ENCODE results near the gene CALHM3.
"Not testable (repeated sequence)": the region's sequence is repeated elsewhere in the genome, so short reads cannot be mapped to it uniquely, and the experiment has no call there.

Gene CALHM3

DNA sequence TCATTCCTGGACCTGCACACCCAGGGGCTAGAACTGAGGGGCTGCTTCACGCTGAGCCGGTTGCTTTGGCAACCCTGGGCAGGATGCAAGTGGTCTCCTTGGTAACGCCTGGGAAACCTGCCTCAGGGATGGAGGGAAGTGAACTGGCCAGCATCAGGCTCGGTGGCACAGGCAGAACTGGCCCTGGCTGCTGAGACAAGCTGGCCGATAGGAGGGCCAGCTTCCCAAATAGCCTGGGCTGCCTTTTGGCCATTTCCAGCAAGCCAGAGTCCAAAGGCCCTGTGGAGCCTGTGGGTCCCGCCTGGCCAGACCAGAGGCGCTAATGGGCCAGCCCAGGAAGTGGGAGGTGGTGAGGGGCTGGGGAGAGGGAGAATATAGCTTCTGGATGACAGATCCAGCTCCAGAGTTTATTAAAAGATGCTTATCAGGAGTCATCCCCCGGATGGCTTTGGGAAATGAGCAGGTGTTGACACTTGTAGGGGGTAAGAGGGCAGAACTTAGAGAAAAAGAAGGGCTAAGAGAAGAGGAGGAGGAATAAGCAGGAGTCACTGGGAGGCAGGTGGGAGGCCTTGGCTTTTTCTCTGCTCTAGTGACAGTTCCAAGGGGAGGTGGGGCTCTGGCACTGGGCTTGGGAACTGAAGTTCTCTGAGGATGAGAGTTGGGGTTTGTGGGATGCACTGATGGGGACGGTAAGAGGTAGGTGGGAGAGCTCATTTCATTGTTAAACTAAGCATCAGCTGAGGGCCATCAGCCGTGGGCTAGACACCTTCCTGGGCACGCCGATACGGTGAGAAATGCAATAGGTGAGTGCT lies 24.0 kb upstream of the CALHM3 start:
- no peak for DNase-seq (ENCODE audit: low spot score)

- DNase-seq (ENCODE audit: low spot score), result no peak
Measured at GRCh38 chr10:103501186-103501585, 22.1 kb upstream of the CALHM3 start.

DNA sequence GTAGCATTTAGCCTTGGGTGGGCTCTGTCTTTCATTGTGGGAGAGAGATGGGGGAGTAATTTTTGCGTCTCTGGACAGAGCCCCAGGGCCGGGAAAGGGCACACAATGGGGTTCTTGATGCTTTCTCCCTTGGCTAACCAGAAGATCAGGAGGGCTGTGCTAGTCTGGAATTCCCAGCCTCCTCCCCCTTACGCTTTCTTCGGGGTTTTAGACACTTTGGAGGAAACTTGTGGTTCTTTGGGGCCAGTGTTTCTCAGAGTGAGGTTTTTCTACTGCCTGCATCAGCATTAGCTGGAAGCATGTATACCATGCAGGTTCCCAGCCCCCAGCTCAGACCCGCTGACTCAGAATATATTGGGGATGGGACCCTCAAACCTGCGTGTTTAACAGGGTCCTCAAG lies 21.4 kb upstream of the CALHM3 start:
- DNase-seq (ENCODE audit: low spot score), result no peak

DNA sequence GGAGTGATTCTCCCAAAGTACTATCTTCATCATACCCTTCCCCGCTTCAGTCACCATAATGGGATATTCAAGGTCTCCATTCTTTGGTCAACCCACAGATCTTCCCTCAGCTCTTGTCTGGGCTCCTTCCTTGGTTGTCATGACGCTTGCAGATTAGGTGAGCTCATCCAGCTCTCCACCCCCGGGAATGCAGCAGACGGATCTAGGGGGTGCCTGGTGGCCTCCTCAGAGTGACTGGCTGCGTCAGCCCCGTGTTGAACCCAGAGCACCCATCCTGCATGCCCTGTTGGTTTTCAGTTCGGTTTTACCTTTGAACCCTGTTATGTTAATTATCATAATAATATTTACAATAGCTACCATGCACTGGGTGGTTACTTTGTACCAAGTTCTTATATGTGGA lies 20.8 kb upstream of the CALHM3 start:
- no peak for DNase-seq (ENCODE audit: low spot score)

GRCh38 chr10:103498936-103499638 lies 20.0 kb upstream of the CALHM3 start:
- DNase-seq (ENCODE audit: low spot score), result no peak

- no peak for DNase-seq (ENCODE audit: low spot score)
Measured at GRCh38 chr10:103497161-103497915, 18.3 kb upstream of the CALHM3 start.

- DNase-seq (ENCODE audit: low spot score), result no peak
Measured at GRCh38 chr10:103495321-103495720, 16.3 kb upstream of the CALHM3 start.

DNA sequence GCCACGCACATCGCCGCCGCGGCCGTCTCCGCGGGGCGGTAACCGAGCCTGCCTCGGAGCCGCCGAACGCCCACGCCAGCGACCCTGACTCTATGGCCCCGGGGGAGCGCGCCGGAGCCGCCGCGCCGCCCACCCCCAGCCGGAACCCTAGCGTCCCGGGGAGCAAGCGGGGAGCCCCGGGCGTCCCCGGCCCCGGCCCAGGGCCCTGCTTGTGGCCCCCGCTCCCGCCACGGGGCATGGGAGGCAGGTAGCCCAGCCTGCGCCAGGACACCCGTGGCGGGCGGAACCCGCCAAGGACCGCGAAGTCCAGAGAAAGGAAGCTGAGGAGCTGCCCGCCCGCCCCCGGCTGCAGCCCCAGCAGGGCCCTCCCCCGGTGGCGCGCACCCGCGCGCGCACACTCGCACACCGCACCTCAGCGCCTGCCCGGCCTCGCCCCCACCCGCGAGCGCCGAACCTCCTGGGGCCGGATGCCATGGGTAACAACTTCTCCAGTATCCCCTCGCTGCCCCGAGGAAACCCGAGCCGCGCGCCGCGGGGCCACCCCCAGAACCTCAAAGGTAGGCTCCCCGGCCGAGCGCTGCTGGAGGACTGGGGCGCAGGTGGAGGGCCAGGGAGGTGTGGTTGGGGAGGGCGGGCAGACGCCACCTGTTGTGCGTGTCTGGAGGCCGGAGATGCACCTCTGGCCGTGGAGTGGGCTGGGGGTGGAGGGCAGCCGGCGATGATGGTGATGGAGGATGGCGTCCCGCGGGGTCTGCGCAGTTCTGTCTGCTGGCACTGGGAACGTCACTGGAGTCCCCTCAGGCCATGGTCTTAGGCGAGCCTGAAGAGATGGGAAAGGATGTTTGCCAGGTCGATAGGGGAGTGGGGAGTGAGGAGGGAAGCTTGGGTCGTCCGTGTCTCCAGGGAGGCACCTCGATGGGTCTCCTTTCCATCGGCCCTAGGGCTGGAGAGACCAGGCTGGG lies 15.2 kb upstream of the CALHM3 start:
- DNase-seq (ENCODE audit: low spot score), result no peak

- peak; percentile 8 for DNase-seq (ENCODE audit: low spot score)
Measured at GRCh38 chr10:103493362-103493915, 14.4 kb upstream of the CALHM3 start, which contains the start of gene NEURL1. Gene NEURL1, plus strand, starts transcription at chr10:103493705. Its CDS starts 683 bp downstream, at chr10:103494388.

DNA sequence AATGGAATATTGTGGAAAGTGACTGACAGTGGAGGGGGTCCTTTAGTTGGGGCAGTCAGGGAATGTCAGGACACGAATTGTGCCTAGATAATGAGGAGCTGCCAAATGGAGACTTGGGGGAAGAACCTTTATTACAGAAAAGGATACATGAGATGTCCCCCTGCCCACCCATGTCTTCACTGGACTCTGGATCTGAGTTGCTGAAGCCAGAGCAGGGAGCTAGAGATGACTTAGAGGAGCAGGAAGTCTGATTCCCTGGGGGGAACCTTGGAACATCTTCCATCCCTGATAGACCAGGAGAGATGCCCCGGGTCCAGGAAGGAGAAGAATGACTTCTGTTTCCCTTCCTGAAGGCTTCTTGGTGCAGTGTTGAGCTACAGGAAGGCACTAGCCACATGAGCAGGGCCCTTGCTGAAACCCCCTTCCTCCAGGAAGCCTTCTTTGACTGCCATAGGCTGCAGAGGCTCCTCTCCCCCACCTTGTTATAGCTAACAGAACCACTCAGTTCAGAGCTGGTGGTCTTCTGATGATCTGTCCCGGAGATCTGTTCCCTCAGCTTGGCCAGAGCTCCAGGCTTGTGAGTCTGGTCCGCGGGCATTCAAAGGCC lies 13.7 kb upstream of the CALHM3 start:
- DNase-seq (ENCODE audit: low spot score), result no peak

- DNase-seq (ENCODE audit: low spot score), result no peak
Measured at GRCh38 chr10:103491729-103492364, 12.8 kb upstream of the CALHM3 start.

- no peak for DNase-seq (ENCODE audit: low spot score)
Measured at GRCh38 chr10:103490986-103491314, 11.9 kb upstream of the CALHM3 start.

GRCh38 chr10:103487410-103487708 lies 8.3 kb upstream of the CALHM3 start:
- DNase-seq (ENCODE audit: low spot score), result no peak

DNA sequence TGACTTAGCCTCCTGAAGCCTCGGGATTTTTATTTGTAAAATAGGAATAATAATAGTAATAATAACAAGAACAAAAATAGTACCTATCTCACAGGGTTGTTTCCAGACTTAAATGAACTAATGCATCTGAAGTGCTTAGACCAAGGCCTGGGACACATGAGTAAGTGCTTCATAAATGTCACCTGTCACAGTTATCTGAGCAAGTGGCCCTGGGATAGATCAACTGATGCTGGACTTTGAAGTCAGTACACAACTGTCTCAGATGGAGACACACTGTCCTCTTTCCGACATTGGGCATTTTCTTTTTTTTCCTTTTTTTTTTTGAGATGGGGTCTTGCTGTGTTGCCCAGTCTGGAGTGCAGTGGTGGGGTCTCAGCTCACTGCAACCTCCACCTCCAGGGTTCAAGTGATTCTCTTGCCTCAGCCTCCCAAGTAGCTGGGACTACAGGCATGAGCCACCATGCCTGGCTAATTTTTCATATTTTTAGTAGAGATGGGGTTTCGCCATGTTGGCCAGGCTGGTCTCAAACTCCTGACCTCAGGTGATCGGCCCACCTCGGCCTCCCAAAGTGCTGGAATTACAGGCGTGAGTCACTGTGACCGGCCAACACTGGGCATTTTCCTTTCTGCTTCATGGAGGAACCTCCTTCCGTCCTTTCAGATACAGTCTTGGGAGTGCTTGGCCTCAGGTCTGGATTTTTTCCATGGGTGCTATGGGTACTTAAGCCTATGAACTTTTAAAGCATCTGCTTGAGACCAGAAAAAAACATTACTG lies 7.8 kb upstream of the CALHM3 start:
- DNase-seq (ENCODE audit: low spot score), result not testable (repeated sequence)

DNA sequence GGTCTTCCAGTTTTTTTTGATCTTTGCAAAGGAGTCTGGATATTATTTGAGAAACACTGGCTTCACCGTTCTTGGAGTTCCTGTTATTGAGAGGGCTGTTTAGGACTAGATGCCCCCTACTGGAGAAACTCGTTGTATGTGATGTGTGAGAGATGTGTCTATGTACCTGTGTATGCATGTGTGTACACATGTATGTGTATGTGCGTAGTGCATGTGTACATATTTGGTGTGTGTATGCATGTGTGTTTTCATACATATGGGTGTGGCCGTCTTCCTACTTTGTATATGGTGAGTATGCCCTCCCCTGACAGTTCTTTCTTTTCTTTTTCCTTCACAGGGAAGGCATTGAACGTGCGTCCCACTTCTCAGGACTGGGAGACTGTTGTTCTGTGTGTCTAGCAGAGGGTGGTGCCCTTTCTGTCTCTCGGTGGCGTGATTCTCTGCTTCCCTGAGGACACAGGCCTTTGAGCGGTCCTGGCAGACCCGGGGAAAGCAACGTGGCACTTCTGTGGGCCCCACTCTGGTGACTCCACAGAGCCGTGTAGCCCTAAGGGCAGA lies 3.0 kb upstream of the CALHM3 start:
- peak; percentile 67 for DNase-seq (ENCODE audit: low spot score)

- no peak for DNase-seq (ENCODE audit: low spot score)
Measured at GRCh38 chr10:103480521-103480920, 1.5 kb upstream of the CALHM3 start.

DNA sequence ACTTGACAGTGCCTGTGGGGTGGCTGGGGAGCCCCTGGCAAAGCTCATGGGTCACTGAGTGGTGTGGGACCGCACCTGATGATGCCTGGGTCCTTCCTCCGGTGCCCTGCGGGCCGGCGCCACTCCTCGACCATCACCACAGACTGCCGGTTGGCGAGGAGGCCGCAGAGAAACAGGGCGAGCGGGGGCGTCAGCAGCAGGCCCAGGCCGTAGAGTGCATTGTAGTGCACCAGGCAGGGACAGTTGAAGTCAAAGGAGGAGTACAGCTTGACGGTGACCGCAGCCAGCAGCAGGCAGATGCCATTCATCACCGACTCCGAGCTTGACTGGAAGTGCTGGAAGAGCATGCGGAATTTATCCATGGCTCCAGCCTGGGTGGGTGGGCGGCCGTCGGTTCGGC lies 369 bp downstream of the CALHM3 start:
- no peak for DNase-seq (ENCODE audit: low spot score)

DNA sequence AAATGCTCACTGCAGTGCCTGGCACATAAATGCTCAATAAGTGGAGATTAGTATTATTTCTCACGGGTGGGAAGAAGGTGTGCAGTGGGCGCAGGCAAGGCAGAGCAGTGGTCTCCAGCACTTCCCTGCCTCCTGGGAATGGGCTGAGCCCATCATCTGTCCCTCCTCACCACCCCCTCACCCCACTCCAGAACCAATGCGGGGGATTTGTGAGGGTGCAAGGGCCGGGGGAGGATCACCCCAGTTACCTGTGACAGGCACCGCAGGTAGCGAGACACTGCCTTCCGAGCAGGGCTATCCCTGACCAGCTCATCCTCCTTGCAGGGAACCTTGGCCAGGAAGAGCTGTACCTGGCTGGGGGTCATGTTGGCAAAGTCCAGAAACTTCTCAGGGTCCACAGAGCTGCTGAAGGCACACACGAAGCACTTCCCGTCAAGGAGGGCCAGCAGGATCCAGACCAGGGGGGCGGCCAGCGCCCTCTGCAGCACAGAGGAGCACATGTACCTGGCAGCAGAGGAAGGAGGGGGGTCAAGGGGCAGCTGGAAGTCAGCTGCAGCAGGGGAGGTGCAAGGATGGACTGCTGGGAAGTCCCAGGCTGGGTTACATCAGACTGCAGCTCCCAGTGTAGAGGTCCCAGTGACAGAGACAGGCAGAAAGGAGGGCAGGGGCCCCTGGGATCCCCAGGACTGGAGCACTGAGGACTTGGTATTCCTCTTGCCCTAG lies 2.8 kb downstream of the CALHM3 start:
- no peak for DNase-seq (ENCODE audit: low spot score)

DNA sequence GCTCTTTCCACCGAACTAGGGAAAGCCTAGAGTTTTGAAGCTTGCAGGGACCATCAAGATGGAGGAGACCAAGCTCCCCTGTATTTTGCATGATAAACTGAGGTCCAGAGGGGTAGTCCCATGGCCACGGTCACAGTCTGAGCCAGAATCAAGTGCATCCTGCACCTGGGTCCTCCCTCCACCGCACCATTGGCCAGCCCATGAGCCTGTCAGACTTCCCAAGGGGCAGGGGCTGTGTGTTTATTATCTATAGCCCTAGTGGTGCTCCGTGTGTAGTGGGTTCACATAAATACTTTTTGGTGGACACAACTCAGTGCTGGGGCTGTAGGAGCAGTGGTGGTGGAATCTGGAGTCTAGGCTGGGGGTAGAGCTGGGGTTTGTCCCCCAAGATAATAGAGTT lies 3.6 kb downstream of the CALHM3 start:
- DNase-seq (ENCODE audit: low spot score), result no peak
